DMS153 treated with DMSO at 0.1 percent for 48 hours (cell line): Measurements from ENCODE around the gene MRPL14.

Source experiments
- DNase-seq: peaks from one replicate; lab custom pipeline; 2025; ENCODE audit not compliant: unreplicated experiment; lab: John Stamatoyannopoulos, UW

Gene MRPL14

GRCh38 chr6:44081753-44082152 lies 45.5 kb downstream of the MRPL14 start:
- DNase-seq: no peak

GRCh38 chr6:44080561-44081521 lies 46.4 kb downstream of the MRPL14 start:
- DNase-seq: no peak

- no peak for DNase-seq
Measured at GRCh38 chr6:44079672-44080071, 47.6 kb downstream of the MRPL14 start.

GRCh38 chr6:44078827-44079671 lies 48.2 kb downstream of the MRPL14 start:
- no peak for DNase-seq

- no peak for DNase-seq
Measured at GRCh38 chr6:44078219-44078826, 48.9 kb downstream of the MRPL14 start.

GRCh38 chr6:44077214-44077946 lies 49.9 kb downstream of the MRPL14 start:
- no peak for DNase-seq

- no peak for DNase-seq
Measured at GRCh38 chr6:44076356-44077213, 50.7 kb downstream of the MRPL14 start.

GRCh38 chr6:44075647-44076355 lies 51.5 kb downstream of the MRPL14 start:
- no peak for DNase-seq

GRCh38 chr6:44074813-44075646 lies 52.2 kb downstream of the MRPL14 start:
- no peak for DNase-seq

- no peak for DNase-seq
Measured at GRCh38 chr6:44074439-44074812, 52.8 kb downstream of the MRPL14 start.

GRCh38 chr6:44073612-44074438 lies 53.4 kb downstream of the MRPL14 start:
- no peak for DNase-seq

GRCh38 chr6:44072959-44073611 lies 54.2 kb downstream of the MRPL14 start:
- no peak for DNase-seq

GRCh38 chr6:44072452-44072958 lies 54.7 kb downstream of the MRPL14 start:
- DNase-seq: no peak

- DNase-seq: no peak
Measured at GRCh38 chr6:44071670-44072451, 55.4 kb downstream of the MRPL14 start.

GRCh38 chr6:44068607-44069296 lies 58.5 kb downstream of the MRPL14 start:
- DNase-seq: no peak
